ENCODE data around the gene PCBP3.
"Not testable (repeated sequence)": the region's sequence is repeated elsewhere in the genome, so short reads cannot be mapped to it uniquely, and the experiment has no call there.

PCBP3 gene

DNA sequence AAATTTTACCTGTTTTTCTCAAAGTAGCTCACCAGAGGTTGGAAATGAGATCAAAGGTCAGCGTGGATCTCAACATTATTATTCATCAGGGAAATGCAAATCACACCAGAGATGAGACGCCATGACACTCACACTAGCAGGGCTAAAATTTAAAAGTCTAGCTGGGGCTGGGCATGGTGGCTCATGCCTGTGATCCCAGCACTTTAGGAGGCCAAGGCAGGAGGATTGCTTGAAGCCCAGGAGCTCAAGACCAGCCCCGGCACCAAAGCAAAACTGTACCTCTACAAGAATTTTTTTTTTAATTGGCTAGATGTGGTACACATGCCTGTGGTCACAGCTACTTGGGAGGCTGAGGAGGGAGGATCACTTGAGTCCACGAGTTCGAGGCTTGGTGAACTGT is 41.4 kb upstream of the PCBP3 start:
- Histone ChIP-seq H3K9ac (ENCODE audit: low read depth in 1 of 2, low read length in 2 of 2) (no peak overlapping the region), H3K36me3 (ENCODE audit: control insufficient read depth in 1 of 2, insufficient read depth in 2 of 2, low read length in 2 of 2) (no peaks in the 10 kb centered on the region), H3K4me3 (ENCODE audit: low read depth in 1 of 2, low read length in 2 of 2) (no peak overlapping the region), H3K27ac (ENCODE audit: low read depth, low read length) (no peak overlapping the region), H3K27me3 (ENCODE audit: control insufficient read depth in 1 of 2, insufficient read depth in 2 of 2, low read length in 2 of 2) (no peaks in the 10 kb centered on the region), H3K4me1 (ENCODE audit: control insufficient read depth in 1 of 2, insufficient read depth in 2 of 2, low read length in 2 of 2) (no peaks in the 10 kb centered on the region), H3K9me3 (ENCODE audit: control insufficient read depth in 1 of 2, low read length in 2 of 2) (peaks cover 8% of the 10 kb centered on the region in 2 donors)

DNA sequence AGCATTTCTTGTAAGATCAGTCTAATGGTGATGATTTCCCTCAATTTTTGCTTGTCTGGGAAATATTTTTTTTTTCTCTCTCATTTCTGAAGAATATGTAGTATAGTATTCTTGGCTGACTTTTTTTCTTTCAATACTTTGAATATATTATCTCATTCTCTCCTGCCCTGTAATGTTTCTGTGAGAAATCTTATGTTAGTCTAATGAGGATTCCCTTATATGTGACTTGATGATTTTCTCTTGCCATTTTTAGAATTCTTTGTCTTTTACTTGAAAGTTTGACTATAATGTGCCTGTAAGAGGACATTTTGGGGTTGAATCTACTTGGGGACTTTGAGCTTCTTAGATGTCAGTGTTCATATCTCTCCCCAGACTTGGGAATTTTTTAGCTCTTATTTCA is 40.0 kb upstream of the PCBP3 start:
- Histone ChIP-seq H3K36me3 (ENCODE audit: control insufficient read depth in 1 of 2, insufficient read depth in 2 of 2, low read length in 2 of 2) (no peaks in the 10 kb centered on the region), H3K9me3 (ENCODE audit: control insufficient read depth in 1 of 2, low read length in 2 of 2) (peaks cover 8% of the 10 kb centered on the region in 2 donors), H3K27me3 (ENCODE audit: control insufficient read depth in 1 of 2, insufficient read depth in 2 of 2, low read length in 2 of 2) (no peaks in the 10 kb centered on the region), H3K9ac (ENCODE audit: low read depth in 1 of 2, low read length in 2 of 2) (no peak overlapping the region), H3K4me3 (ENCODE audit: low read depth in 1 of 2, low read length in 2 of 2) (no peak overlapping the region), H3K4me1 (ENCODE audit: control insufficient read depth in 1 of 2, insufficient read depth in 2 of 2, low read length in 2 of 2) (no peaks in the 10 kb centered on the region), H3K27ac (ENCODE audit: low read depth, low read length) (no peak overlapping the region)

DNA sequence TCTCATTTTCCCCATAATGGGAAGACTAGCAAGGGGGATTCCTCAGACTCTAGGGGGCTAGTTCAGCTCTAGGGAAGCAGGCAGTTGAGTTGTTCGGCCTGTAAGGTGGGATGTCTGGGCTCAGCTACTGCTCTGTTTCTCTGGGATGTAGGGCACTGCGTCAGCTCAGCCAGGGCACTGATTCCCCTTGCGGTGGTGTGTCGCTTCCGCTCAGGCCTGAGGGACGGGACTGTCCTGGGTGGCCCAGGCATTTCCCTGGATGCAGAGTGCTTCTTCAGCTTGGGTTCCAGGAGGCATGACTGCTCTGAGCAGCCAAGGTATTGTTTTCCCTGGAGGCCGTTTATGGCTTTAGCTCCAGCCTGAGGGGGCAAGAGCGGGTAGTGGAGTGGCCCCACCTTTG is 38.8 kb upstream of the PCBP3 start:
- not testable (repeated sequence) for H3K4me3 ChIP-seq (ENCODE audit: low read depth in 1 of 2, low read length in 2 of 2); H3K27ac ChIP-seq (ENCODE audit: low read depth, low read length); H3K4me1 ChIP-seq (ENCODE audit: control insufficient read depth in 1 of 2, insufficient read depth in 2 of 2, low read length in 2 of 2); H3K36me3 ChIP-seq (ENCODE audit: control insufficient read depth in 1 of 2, insufficient read depth in 2 of 2, low read length in 2 of 2); H3K27me3 ChIP-seq (ENCODE audit: control insufficient read depth in 1 of 2, insufficient read depth in 2 of 2, low read length in 2 of 2); H3K9me3 ChIP-seq (ENCODE audit: control insufficient read depth in 1 of 2, low read length in 2 of 2); H3K9ac ChIP-seq (ENCODE audit: low read depth in 1 of 2, low read length in 2 of 2)

DNA sequence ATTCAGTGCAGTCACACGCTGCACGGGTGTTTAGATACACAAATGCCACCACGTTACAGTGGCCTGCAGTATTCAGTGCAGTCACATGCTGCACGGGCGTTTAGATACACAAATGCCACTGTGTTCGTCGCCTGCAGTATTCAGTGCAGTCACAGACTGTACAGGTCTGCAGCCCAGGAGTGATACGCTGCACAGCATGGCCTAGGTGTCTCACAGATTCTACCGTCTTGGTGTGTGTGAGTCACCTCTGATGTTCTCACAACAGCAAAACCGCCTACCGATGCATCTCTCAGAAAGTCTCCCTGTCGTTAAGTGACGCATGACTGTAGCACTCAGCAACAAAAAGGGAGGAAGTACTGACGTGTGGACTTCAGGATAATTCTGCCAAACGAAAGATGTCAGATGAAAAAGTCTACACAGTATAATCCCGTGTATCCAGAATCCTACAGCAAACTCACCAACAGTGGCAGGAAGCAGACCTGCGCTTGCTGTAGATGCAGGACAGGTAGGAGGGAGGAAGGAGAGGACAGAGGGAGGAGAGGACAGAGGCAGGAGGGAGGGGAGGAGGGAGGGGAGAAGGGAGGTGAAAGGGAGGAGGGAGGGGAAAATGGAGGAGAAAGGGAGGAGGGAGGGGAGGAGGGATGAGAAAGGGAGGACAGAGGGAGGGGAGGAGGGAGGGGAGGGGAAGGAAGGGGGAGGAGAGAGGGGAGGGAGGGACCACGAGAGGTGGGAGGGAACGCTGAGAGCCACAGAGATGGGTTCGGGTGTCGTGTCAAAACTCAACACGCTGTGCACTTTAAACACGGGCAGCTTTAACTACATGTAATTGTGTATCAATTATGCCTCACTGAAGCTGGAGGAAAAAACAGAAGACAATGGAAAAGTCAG is 36.3 kb upstream of the PCBP3 start:
- Histone ChIP-seq H3K27ac (ENCODE audit: low read depth, low read length) (no peak overlapping the region), H3K4me3 (ENCODE audit: low read depth in 1 of 2, low read length in 2 of 2) (no peak overlapping the region)

DNA sequence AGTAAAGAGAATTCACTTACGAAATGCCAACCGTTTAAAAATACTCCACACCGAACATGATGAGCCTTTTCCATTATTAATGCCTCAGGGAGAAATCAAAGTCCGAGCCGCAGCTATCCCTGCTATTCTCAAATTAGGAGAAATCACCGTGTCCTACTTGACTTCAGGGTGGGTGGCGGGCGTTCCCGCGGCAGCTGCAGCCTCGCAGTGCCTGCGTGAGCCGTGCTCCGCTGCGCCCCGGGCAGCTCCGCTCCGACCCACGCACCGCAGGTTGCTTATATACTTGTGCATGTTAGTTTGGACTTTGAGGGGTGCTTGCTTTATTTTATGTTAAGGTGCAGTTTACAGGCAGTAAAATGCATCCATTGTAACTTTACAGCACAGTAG is 35.6 kb upstream of the PCBP3 start:
- no peaks in the 10 kb centered on the region for H3K27me3 ChIP-seq (ENCODE audit: control insufficient read depth in 1 of 2, insufficient read depth in 2 of 2, low read length in 2 of 2)
- H3K4me3 ChIP-seq (ENCODE audit: low read depth in 1 of 2, low read length in 2 of 2), result no peak overlapping the region
- no peak overlapping the region for H3K27ac ChIP-seq (ENCODE audit: low read depth, low read length)

More for the DNA sequence above, 36.3 kb upstream of the PCBP3 start:
- no peak overlapping the region for H3K9ac ChIP-seq (ENCODE audit: low read depth in 1 of 2, low read length in 2 of 2)
- H3K4me1 ChIP-seq (ENCODE audit: control insufficient read depth in 1 of 2, insufficient read depth in 2 of 2, low read length in 2 of 2), result no peaks in the 10 kb centered on the region
- no peaks in the 10 kb centered on the region for H3K36me3 ChIP-seq (ENCODE audit: control insufficient read depth in 1 of 2, insufficient read depth in 2 of 2, low read length in 2 of 2)
- H3K9me3 ChIP-seq (ENCODE audit: control insufficient read depth in 1 of 2, low read length in 2 of 2), result peaks cover 8% of the 10 kb centered on the region in 2 donors
- H3K27me3 ChIP-seq (ENCODE audit: control insufficient read depth in 1 of 2, insufficient read depth in 2 of 2, low read length in 2 of 2), result no peaks in the 10 kb centered on the region

DNA sequence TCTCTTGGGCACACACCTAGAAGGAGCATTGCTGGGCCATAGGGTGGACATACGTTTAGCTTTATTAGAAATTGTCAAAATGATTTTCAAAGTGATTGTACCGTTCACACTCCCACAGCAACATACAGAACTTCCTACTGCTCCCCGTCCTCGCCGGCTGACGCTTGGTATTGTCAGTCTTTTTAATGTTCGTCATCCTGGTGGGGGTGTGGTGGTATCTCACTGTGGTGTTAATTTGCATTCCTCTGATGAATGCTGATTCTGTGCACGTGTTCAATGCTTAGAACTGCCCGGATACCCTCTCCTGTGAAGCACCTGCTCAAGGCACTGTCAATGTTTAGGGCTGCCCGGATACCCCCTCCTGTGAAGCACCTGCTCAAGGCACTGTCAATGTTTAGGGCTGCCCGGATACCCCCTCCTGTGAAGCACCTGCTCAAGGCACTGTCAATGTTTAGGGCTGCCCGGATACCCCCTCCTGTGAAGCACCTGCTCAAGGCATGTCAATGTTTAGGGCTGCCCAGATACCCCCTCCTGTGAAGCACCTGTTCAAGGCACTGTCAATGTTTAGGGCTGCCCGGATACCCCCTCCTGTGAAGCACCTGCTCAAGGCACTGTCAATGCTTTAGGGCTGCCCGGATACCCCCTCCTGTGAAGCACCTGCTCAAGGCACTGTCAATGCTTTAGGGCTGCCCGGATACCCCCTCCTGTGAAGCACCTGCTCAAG is 34.6 kb upstream of the PCBP3 start:
- not testable (repeated sequence) for H3K27me3 ChIP-seq (ENCODE audit: control insufficient read depth in 1 of 2, insufficient read depth in 2 of 2, low read length in 2 of 2); H3K36me3 ChIP-seq (ENCODE audit: control insufficient read depth in 1 of 2, insufficient read depth in 2 of 2, low read length in 2 of 2); H3K9ac ChIP-seq (ENCODE audit: low read depth in 1 of 2, low read length in 2 of 2); H3K4me1 ChIP-seq (ENCODE audit: control insufficient read depth in 1 of 2, insufficient read depth in 2 of 2, low read length in 2 of 2); H3K4me3 ChIP-seq (ENCODE audit: low read depth in 1 of 2, low read length in 2 of 2); H3K9me3 ChIP-seq (ENCODE audit: control insufficient read depth in 1 of 2, low read length in 2 of 2); H3K27ac ChIP-seq (ENCODE audit: low read depth, low read length)

More for the DNA sequence above, 35.6 kb upstream of the PCBP3 start:
- Histone ChIP-seq H3K9me3 (ENCODE audit: control insufficient read depth in 1 of 2, low read length in 2 of 2) (peaks cover 8% of the 10 kb centered on the region in 2 donors), H3K4me1 (ENCODE audit: control insufficient read depth in 1 of 2, insufficient read depth in 2 of 2, low read length in 2 of 2) (no peaks in the 10 kb centered on the region), H3K36me3 (ENCODE audit: control insufficient read depth in 1 of 2, insufficient read depth in 2 of 2, low read length in 2 of 2) (no peaks in the 10 kb centered on the region), H3K9ac (ENCODE audit: low read depth in 1 of 2, low read length in 2 of 2) (no peak overlapping the region)

DNA sequence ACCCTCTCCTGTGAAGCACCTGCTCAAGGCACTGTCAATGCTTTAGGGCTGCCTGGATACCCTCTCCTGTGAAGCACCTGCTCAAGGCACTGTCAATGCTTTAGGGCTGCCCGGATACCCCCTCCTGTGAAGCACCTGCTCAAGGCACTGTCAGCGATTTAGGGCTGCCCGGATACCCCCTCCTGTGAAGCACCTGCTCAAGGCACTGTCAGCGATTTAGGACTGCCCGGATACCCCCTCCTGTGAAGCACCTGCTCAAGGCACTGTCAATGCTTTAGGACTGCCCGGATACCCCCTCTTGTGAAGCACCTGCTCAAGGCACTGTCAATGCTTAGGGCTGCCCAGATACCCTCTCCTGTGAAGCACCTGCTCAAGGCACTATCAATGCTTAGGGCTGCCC is 33.9 kb upstream of the PCBP3 start:
- H3K9me3 ChIP-seq (ENCODE audit: control insufficient read depth in 1 of 2, low read length in 2 of 2); H3K4me3 ChIP-seq (ENCODE audit: low read depth in 1 of 2, low read length in 2 of 2); H3K27me3 ChIP-seq (ENCODE audit: control insufficient read depth in 1 of 2, insufficient read depth in 2 of 2, low read length in 2 of 2); H3K36me3 ChIP-seq (ENCODE audit: control insufficient read depth in 1 of 2, insufficient read depth in 2 of 2, low read length in 2 of 2); H3K4me1 ChIP-seq (ENCODE audit: control insufficient read depth in 1 of 2, insufficient read depth in 2 of 2, low read length in 2 of 2); H3K27ac ChIP-seq (ENCODE audit: low read depth, low read length); H3K9ac ChIP-seq (ENCODE audit: low read depth in 1 of 2, low read length in 2 of 2): not testable (repeated sequence)

DNA sequence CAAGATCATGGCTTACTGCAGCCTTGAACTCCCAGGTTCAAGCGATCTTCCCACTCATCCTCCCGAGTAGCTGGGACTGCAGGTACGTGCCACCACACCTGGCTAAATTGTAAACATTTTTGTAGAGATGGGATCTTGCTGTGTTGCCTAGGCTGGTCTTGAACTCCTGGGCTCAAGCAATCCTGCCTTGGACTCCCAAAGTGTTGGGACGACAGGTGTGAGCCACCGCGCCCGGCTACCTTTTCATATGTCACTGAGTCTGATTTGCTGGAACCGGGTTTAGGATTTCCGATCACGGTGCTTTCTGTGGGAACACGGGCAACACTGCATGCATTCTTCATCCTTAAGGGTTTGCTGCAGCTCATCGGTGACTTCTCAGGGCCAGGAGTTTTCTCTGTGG is 32.2 kb upstream of the PCBP3 start:
- Histone ChIP-seq H3K9ac (ENCODE audit: low read depth in 1 of 2, low read length in 2 of 2) (no peak overlapping the region), H3K4me3 (ENCODE audit: low read depth in 1 of 2, low read length in 2 of 2) (no peak overlapping the region), H3K27me3 (ENCODE audit: control insufficient read depth in 1 of 2, insufficient read depth in 2 of 2, low read length in 2 of 2) (no peaks in the 10 kb centered on the region), H3K4me1 (ENCODE audit: control insufficient read depth in 1 of 2, insufficient read depth in 2 of 2, low read length in 2 of 2) (no peaks in the 10 kb centered on the region), H3K36me3 (ENCODE audit: control insufficient read depth in 1 of 2, insufficient read depth in 2 of 2, low read length in 2 of 2) (no peaks in the 10 kb centered on the region), H3K27ac (ENCODE audit: low read depth, low read length) (no peak overlapping the region), H3K9me3 (ENCODE audit: control insufficient read depth in 1 of 2, low read length in 2 of 2) (no peaks in the 10 kb centered on the region)

DNA sequence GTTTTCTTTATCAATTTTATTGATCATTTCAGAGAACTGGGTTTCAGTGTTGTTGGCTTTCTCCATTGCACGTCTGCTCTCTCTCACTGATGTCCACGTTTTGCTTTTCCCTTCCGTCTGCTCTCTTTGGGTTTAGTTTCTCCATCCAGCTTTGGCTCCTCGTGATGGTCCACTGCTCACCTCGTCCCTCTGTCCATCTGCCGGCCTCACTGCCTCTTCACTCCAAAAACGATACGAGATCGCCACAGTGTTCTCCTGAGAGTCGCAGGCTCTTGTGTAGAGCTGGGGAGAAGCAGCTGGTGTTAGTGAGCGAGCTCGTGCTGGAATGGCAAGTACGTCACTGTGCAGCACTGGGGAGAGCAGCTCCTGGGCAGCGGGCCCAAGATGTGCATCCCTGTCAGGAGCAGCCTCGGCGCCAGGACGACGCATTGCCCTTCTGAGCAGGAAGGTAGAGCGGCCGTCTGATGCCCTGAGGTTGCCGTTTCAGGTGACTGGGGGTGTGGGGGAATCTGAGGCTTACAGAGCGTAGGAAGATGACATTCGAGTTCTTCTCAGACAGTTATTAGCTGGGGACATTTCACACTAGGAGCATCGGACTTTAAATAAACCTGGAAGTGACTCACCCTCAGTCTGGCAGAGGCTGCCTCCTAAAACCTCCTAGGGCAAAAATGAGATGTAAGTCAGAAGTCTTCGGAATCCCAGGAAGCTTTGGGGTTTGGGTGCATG is 31.4 kb upstream of the PCBP3 start:
- Histone ChIP-seq H3K27ac (ENCODE audit: low read depth, low read length) (no peak overlapping the region), H3K4me1 (ENCODE audit: control insufficient read depth in 1 of 2, insufficient read depth in 2 of 2, low read length in 2 of 2) (no peaks in the 10 kb centered on the region), H3K36me3 (ENCODE audit: control insufficient read depth in 1 of 2, insufficient read depth in 2 of 2, low read length in 2 of 2) (no peaks in the 10 kb centered on the region), H3K9ac (ENCODE audit: low read depth in 1 of 2, low read length in 2 of 2) (no peak overlapping the region), H3K4me3 (ENCODE audit: low read depth in 1 of 2, low read length in 2 of 2) (no peak overlapping the region), H3K27me3 (ENCODE audit: control insufficient read depth in 1 of 2, insufficient read depth in 2 of 2, low read length in 2 of 2) (no peaks in the 10 kb centered on the region), H3K9me3 (ENCODE audit: control insufficient read depth in 1 of 2, low read length in 2 of 2) (no peaks in the 10 kb centered on the region)

DNA sequence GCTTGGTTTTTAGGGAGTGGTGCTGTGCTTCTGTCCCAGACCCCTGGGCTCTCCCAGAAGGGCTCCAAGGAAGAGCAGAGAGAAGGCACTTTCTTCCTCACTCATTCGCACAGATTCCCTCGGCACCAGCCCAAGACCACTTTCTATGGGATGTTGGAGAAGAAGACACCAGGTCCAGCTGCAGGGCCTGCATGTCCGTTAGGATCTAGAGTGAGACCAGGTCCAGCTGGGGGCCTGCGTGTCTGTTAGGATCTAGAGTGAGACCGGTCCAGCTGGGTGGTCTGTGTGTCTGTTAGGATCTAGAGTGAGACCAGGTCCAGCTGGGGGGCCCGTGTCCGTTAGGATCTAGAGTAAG is 30.9 kb upstream of the PCBP3 start:
- H3K36me3 ChIP-seq (ENCODE audit: control insufficient read depth in 1 of 2, insufficient read depth in 2 of 2, low read length in 2 of 2); H3K27me3 ChIP-seq (ENCODE audit: control insufficient read depth in 1 of 2, insufficient read depth in 2 of 2, low read length in 2 of 2); H3K9ac ChIP-seq (ENCODE audit: low read depth in 1 of 2, low read length in 2 of 2); H3K4me1 ChIP-seq (ENCODE audit: control insufficient read depth in 1 of 2, insufficient read depth in 2 of 2, low read length in 2 of 2); H3K4me3 ChIP-seq (ENCODE audit: low read depth in 1 of 2, low read length in 2 of 2); H3K9me3 ChIP-seq (ENCODE audit: control insufficient read depth in 1 of 2, low read length in 2 of 2); H3K27ac ChIP-seq (ENCODE audit: low read depth, low read length): not testable (repeated sequence)

All from duodenal mucosa (tissue), 2 donors.